H1 (cell line): ENCODE data around the gene SEMA5B. TPM values are rescaled to one million over a fixed set of nuclear protein-coding genes. Genes with fewer than 3 reads are reported as not detected.

Experiments used
- CTCF ChIA-PET: fragments of 300-600 bp; sonication (Branson Sonifier 250); formaldehyde crosslinking; loops from one replicate; lab custom pipeline; 2021; ENCODE audit not compliant: partially characterized antibody; lab: Charles Lee
- POLR2A ChIA-PET: fragments of 300-600 bp; sonication (Branson Sonifier 250); formaldehyde crosslinking; loops from one replicate; lab custom pipeline; 2021; ENCODE audit warnings: inconsistent platforms; ENCODE audit not compliant: partially characterized antibody; lab: Charles Lee
- DNase-seq, 2 experiments: peaks; one replicate each; pipeline versions ENCODE4 v3.0.0 to v3.0.0-alpha.2; 2010 to 2022; ENCODE audit warnings: low spot score in 2 of 2, low read depth in 1 of 2, mixed read lengths in 1 of 2
- FAIRE-seq: peaks from 2 replicates; lab custom pipeline; 2011; peaks lifted over from hg19 to GRCh38; lab: Jason Lieb, UNC
- H2AFZ ChIP-seq: 2 replicates; pipeline ENCODE4 v1.8.1; 2012; ENCODE audit warnings: low read length, inconsistent platforms
- H2AK5ac ChIP-seq: 2 replicates; pipeline ENCODE4 v1.6.1; 2013; ENCODE audit warnings: low read depth, low read length
- H2BK120ac ChIP-seq: replicated peaks from 2 replicates; pipeline ENCODE3; 2013; ENCODE audit warnings: low read depth, low read length, inconsistent platforms
- H2BK12ac ChIP-seq: 2 replicates; pipeline ENCODE4 v1.6.1; 2013; ENCODE audit warnings: low read depth, low read length
- H2BK15ac ChIP-seq: 2 replicates; pipeline ENCODE4 v1.6.1; 2013; ENCODE audit warnings: low read length
- H2BK20ac ChIP-seq: 2 replicates; pipeline ENCODE4 v1.6.1; 2013; ENCODE audit warnings: low read length
- H2BK5ac ChIP-seq: 2 replicates; pipeline ENCODE4 v1.6.1; 2013; ENCODE audit warnings: low read depth, low read length
- H3K14ac ChIP-seq: 2 replicates; pipeline ENCODE4 v1.6.1; 2013; ENCODE audit warnings: inconsistent platforms; ENCODE audit not compliant: insufficient read length
- H3K18ac ChIP-seq: 2 replicates; pipeline ENCODE4 v1.6.1; 2013; ENCODE audit warnings: low read length; ENCODE audit errors: extremely low read depth
- H3K23ac ChIP-seq: 2 replicates; pipeline ENCODE4 v1.6.1; 2013; ENCODE audit warnings: inconsistent platforms; ENCODE audit not compliant: insufficient read length
- H3K23me2 ChIP-seq: 2 replicates; pipeline ENCODE4 v1.6.1; 2013; ENCODE audit warnings: low read depth, low read length
- H3K27ac ChIP-seq: 2 replicates; pipeline ENCODE4 v1.6.1; 2011; ENCODE audit warnings: low read depth, low read length, inconsistent platforms
- H3K27me3 ChIP-seq, 4 experiments: replicated peaks in 1 of 4; 1 replicate in 1 of 4; 2 replicates in 3 of 4; pipeline versions ENCODE4 v1.6.1 to v1.8.1; 2011 to 2013; ENCODE audit warnings: low read length in 3 of 4, mild to moderate bottlenecking in 3 of 4, inconsistent platforms in 2 of 4, mixed read lengths in 2 of 4, moderate library complexity in 1 of 4; ENCODE audit not compliant: control insufficient read depth in 3 of 4, insufficient read depth in 3 of 4; ENCODE audit errors: extremely low read depth in 1 of 4
- H3K36me3 ChIP-seq, 4 experiments: 2 replicates each; pipeline versions ENCODE4 v1.6.1 to v1.8.1; 2011 to 2013; ENCODE audit warnings: mild to moderate bottlenecking in 4 of 4, low read length in 3 of 4, moderate library complexity in 2 of 4, control low read depth in 1 of 4, inconsistent platforms in 1 of 4; ENCODE audit not compliant: insufficient read depth in 4 of 4, control insufficient read depth in 2 of 4
- H3K4ac ChIP-seq: replicated peaks from 2 replicates; pipeline ENCODE3; 2013; ENCODE audit warnings: low read length, low read depth, mixed read lengths, inconsistent platforms; ENCODE audit not compliant: insufficient read length
- H3K4me1 ChIP-seq, 4 experiments: replicated peaks in 1 of 4; 1 replicate in 1 of 4; 2 replicates in 3 of 4; pipeline versions ENCODE4 v1.6.1 to v1.8.1; 2011 to 2013; ENCODE audit warnings: low read length in 3 of 4, inconsistent platforms in 2 of 4, mixed read lengths in 1 of 4; ENCODE audit not compliant: insufficient read depth in 4 of 4, control insufficient read depth in 3 of 4
- H3K4me2 ChIP-seq, 2 experiments: 2 replicates each; pipeline versions ENCODE4 v1.6.1 to v1.8.1; 2011 to 2013; ENCODE audit warnings: low read depth in 2 of 2, low read length in 2 of 2, control low read depth in 1 of 2, inconsistent platforms in 1 of 2, mild to moderate bottlenecking in 1 of 2; ENCODE audit not compliant: insufficient read depth in 1 of 2
- H3K4me3 ChIP-seq, 4 experiments: fragments of 200-600, 300-600 bp in 1 of 4; sonication (generic), shearing (Covaris generic), sonication (Bioruptor Twin) in 1 of 4; 2 replicates each; pipeline versions ENCODE4 v1.5.1 to v1.8.1; 2011 to 2016; ENCODE audit warnings: low read length in 4 of 4, low read depth in 3 of 4, control low read depth in 2 of 4, inconsistent platforms in 2 of 4, mild to moderate bottlenecking in 2 of 4, mixed read lengths in 1 of 4, moderate library complexity in 1 of 4; ENCODE audit not compliant: insufficient read depth in 2 of 4; ENCODE audit errors: extremely low read depth in 1 of 4
- H3K56ac ChIP-seq: replicated peaks from 2 replicates; pipeline ENCODE3; 2013; ENCODE audit warnings: low read depth, mild to moderate bottlenecking, mixed read lengths, low read length, inconsistent platforms; ENCODE audit not compliant: insufficient read length
- H3K79me1 ChIP-seq: 2 replicates; pipeline ENCODE4 v1.6.1; 2013; ENCODE audit warnings: low read depth, low read length, control low read depth
- H3K79me2 ChIP-seq, 2 experiments: 2 replicates each; pipeline versions ENCODE4 v1.6.1 to v1.8.1; 2012 to 2013; ENCODE audit warnings: low read length in 2 of 2, mild to moderate bottlenecking in 2 of 2, inconsistent platforms in 1 of 2; ENCODE audit not compliant: insufficient read depth in 2 of 2, control insufficient read depth in 1 of 2
- H3K9ac ChIP-seq, 4 experiments: replicated peaks in 1 of 4; 1 replicate in 1 of 4; 2 replicates in 3 of 4; pipeline versions ENCODE4 v1.6.1 to v1.8.1; 2011 to 2013; ENCODE audit warnings: low read depth in 3 of 4, low read length in 3 of 4, control low read depth in 2 of 4, mild to moderate bottlenecking in 2 of 4, moderate library complexity in 2 of 4, inconsistent platforms in 1 of 4; ENCODE audit errors: extremely low read depth in 1 of 4
- H3K9me3 ChIP-seq, 2 experiments: 2 replicates each; pipeline versions ENCODE4 v1.6.1 to v1.8.1; 2012 to 2013; ENCODE audit warnings: mild to moderate bottlenecking in 2 of 2, moderate library complexity in 2 of 2, control low read depth in 1 of 2, inconsistent platforms in 1 of 2, low read depth in 1 of 2, low read length in 1 of 2, mixed read lengths in 1 of 2; ENCODE audit not compliant: insufficient read depth in 2 of 2
- H4K20me1 ChIP-seq, 2 experiments: replicated peaks in 1 of 2; 2 replicates each; pipeline versions ENCODE3 to v1.8.1; 2011 to 2013; ENCODE audit warnings: inconsistent platforms in 2 of 2, low read length in 2 of 2, mild to moderate bottlenecking in 1 of 2; ENCODE audit not compliant: insufficient read depth in 2 of 2, control insufficient read depth in 1 of 2
- H4K5ac ChIP-seq: 2 replicates; pipeline ENCODE4 v1.6.1; 2013; ENCODE audit warnings: low read length, low read depth, mixed read lengths, inconsistent platforms; ENCODE audit not compliant: insufficient read length
- H4K8ac ChIP-seq: 2 replicates; pipeline ENCODE4 v1.8.0; 2013; ENCODE audit warnings: mild to moderate bottlenecking, moderate library complexity, low read length, inconsistent platforms; ENCODE audit not compliant: insufficient read depth; ENCODE audit errors: extremely low read depth
- H4K91ac ChIP-seq: replicated peaks from 2 replicates; pipeline ENCODE3; 2013; ENCODE audit warnings: low read length, mixed read lengths, inconsistent platforms; ENCODE audit not compliant: insufficient read length
- BCL11A ChIP-seq, 2 experiments: IDR thresholded peaks; one replicate each; pipeline ENCODE4 v1.6.1; 2011; ENCODE audit warnings: low read depth in 2 of 2, low read length in 2 of 2, mild to moderate bottlenecking in 2 of 2
- CEBPB ChIP-seq: IDR thresholded peaks from 2 replicates; pipeline ENCODE4 v1.6.1; 2012; ENCODE audit warnings: low read depth, low read length
- CTCF ChIP-seq, 3 experiments: IDR thresholded peaks; 1 replicate in 2 of 3; 2 replicates in 1 of 3; pipeline versions ENCODE4 v1.5.1 to v1.6.1; 2011; ENCODE audit warnings: low read length in 3 of 3, mild to moderate bottlenecking in 3 of 3, inconsistent platforms in 2 of 3, low read depth in 1 of 3, moderate library complexity in 1 of 3; ENCODE audit not compliant: insufficient read depth in 1 of 3; ENCODE audit errors: control extremely low read depth in 1 of 3
- EZH2 ChIP-seq: fragments of 200-600 bp; sonication (generic); IDR thresholded peaks from 2 replicates; pipeline ENCODE4 v1.7.1; 2012; ENCODE audit warnings: low read depth, mild to moderate bottlenecking, moderate library complexity, low read length, inconsistent platforms; ENCODE audit not compliant: severe bottlenecking
- FOSL1 ChIP-seq: IDR thresholded peaks from 2 replicates; pipeline ENCODE4 v1.6.1; 2011; ENCODE audit warnings: mild to moderate bottlenecking, low read depth, low read length, moderate library complexity; ENCODE audit not compliant: insufficient read depth
- JUND ChIP-seq: IDR thresholded peaks from 2 replicates; pipeline ENCODE4 v1.6.1; 2011; ENCODE audit warnings: mild to moderate bottlenecking, improper control_type of control experiment, low read length
- POU5F1 ChIP-seq: IDR thresholded peaks from 2 replicates; pipeline ENCODE4 v1.6.1; 2011; ENCODE audit warnings: low read depth, mild to moderate bottlenecking, low read length, moderate library complexity
- RFX5 ChIP-seq: IDR thresholded peaks from 2 replicates; pipeline ENCODE4 v1.6.1; 2011; ENCODE audit warnings: low read depth, low read length, improper control_type of control experiment, borderline replicate concordance
- SP1 ChIP-seq: IDR thresholded peaks from 2 replicates; pipeline ENCODE4 v1.6.1; 2011; ENCODE audit warnings: low read depth, low read length
- TAF7 ChIP-seq: optimal IDR thresholded peaks from 2 replicates; pipeline ENCODE3; 2011; ENCODE audit warnings: low read depth, mild to moderate bottlenecking, inconsistent platforms, low read length, moderate library complexity, borderline replicate concordance
- polyA plus RNA-seq, 7 experiments: library from polyadenylated mRNA; depleted of rRNA in 3 of 7; stranded (reverse) in 5 of 7; unstranded in 2 of 7; fragments of >200 nt in 5 of 7; fragments of 200-250 nt in 2 of 7; gene quantifications; 1 replicate in 5 of 7; 2 replicates in 1 of 7; 4 replicates in 1 of 7; pipeline versions ENCODE4 v1.2.1 to v1.2.3, GENCODE V29; 2011 to 2013; ENCODE audit warnings: missing spikeins in 2 of 7, mixed read lengths in 2 of 7
- total RNA-seq: library from RNA; stranded (reverse); fragmentation: NEBNext Ultra II Directional; extraction: Animal tissue kit (Norgen Biotek cat#: 25700); gene quantifications from 2 replicates; pipeline ENCODE4 v1.2.1, GENCODE V29; 2021

The SEMA5B gene
- total and polyA plus RNA-seq, 2 of the 8 experiments (the other 6 are each of a cell fraction or from before 2014, with no cell fraction given), result 13.1 to 22.4 TPM

DNA sequence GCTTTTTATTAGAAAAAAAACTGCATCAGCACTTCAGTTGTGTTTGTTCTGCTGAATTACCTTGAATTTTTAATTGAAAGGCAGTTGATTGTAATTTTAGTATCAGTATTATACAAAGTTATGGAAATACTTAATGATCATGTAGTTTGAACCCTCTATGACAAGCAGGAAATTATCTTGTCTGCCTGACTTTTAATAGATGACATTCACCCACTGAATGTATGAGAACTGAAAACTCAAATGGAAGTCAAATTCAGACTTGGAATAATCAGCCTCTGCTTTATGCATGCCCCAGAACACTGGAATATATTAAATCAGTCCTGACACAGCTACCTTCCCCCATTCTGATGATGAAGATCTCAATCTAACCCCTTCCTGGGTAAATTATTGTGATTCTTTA lies 159.2 kb downstream of the SEMA5B start:
- no peak for FAIRE-seq
- H2BK20ac ChIP-seq, result no peak overlapping the region
- no peak overlapping the region for H4K91ac ChIP-seq
- H3K36me3 ChIP-seq, result no peaks in the 10 kb centered on the region
- H3K4me1 ChIP-seq, result no peaks in the 10 kb centered on the region
- DNase-seq, result no peak
- H3K79me2 ChIP-seq, result no peaks in the 10 kb centered on the region
- no peaks in the 10 kb centered on the region for H3K27me3 ChIP-seq
- H3K23ac ChIP-seq, result no peak overlapping the region
- H4K20me1 ChIP-seq, result no peaks in the 10 kb centered on the region
- no peak overlapping the region for H3K18ac ChIP-seq
- H2BK12ac ChIP-seq, result no peak overlapping the region
- H4K8ac ChIP-seq, result no peak overlapping the region
- no peak overlapping the region for H2BK15ac ChIP-seq
- H2BK5ac ChIP-seq, result no peak overlapping the region
- H3K9me3 ChIP-seq, result no peaks in the 10 kb centered on the region
- H2BK120ac ChIP-seq, result no peak overlapping the region
- no peak for TF ChIP-seq TAF7
- TF ChIP-seq CEBPB, result no peak
- no peak for TF ChIP-seq BCL11A (IDR thresholded peaks at IDR 0.05; ENCODE audit: low read depth in 2 of 2, low read length in 2 of 2)
- TF ChIP-seq POU5F1, result no peak
- TF ChIP-seq FOSL1, result no peak
- TF ChIP-seq CTCF (IDR thresholded peaks at IDR 0.05; ENCODE audit: control extremely low read depth in 1 of 3, insufficient read depth in 1 of 3, low read depth in 1 of 3, low read length in 3 of 3), result no peak
- TF ChIP-seq EZH2, result no peak
- TF ChIP-seq JUND, result no peak
- no peak for TF ChIP-seq SP1
- no peak for TF ChIP-seq RFX5
- H3K4me2 ChIP-seq, result no peak overlapping the region
- H3K27ac ChIP-seq, result no peak overlapping the region
- no peak overlapping the region for H3K4me3 ChIP-seq
- no peak overlapping the region for H3K9ac ChIP-seq
- no peak overlapping the region for H3K14ac ChIP-seq
- CTCF ChIA-PET, result interaction anchor here (0.7 to 0.8 kb wide), 3 partner anchors 10 to 355 kb away, joined by 3 read pairs; no protein-coding TSS in a partner anchor
- POLR2A ChIA-PET, result no interaction called here
- no peak overlapping the region for H3K56ac ChIP-seq
- no peaks in the 10 kb centered on the region for H3K23me2 ChIP-seq
- no peak overlapping the region for H4K5ac ChIP-seq
- no peak overlapping the region for H2AFZ ChIP-seq
- H2AK5ac ChIP-seq, result no peak overlapping the region
- H3K4ac ChIP-seq, result no peak overlapping the region
- H3K79me1 ChIP-seq, result no peaks in the 10 kb centered on the region
